ENCODE data around the gene CIBAR2.
A peak's percentile ranks its signal among the peaks of the same experiment; 100 is the strongest.

CIBAR2 gene

GRCh38 chr16:85112364-85112763 lies at the start of gene CIBAR2:
CIBAR2 (minus strand) TSS chr16:85112472; CDS start chr16:85112352, 120 bp downstream.
- TF ChIP-seq POLR2A (IDR thresholded peaks at IDR 0.05; ENCODE audit: low read length) (no peak), GATA1 (IDR thresholded peaks at IDR 0.05; ENCODE audit: low read depth, low read length) (no peak)

GRCh38 chr16:85159179-85159980 lies 47.1 kb upstream of the CIBAR2 start:
- TF ChIP-seq GATA1 (IDR thresholded peaks at IDR 0.05; ENCODE audit: low read depth, low read length) (no peak), POLR2A (IDR thresholded peaks at IDR 0.05; ENCODE audit: low read length) (no peak)
- DNase-seq: no peak

More at GRCh38 chr16:85112364-85112763, at the start of gene CIBAR2:
- no peak for DNase-seq

GRCh38 chr16:85158743-85159178 lies 46.5 kb upstream of the CIBAR2 start:
- no peak for DNase-seq
- TF ChIP-seq GATA1 (IDR thresholded peaks at IDR 0.05; ENCODE audit: low read depth, low read length) (no peak), POLR2A (IDR thresholded peaks at IDR 0.05; ENCODE audit: low read length) (no peak)

- DNase-seq: no peak
- TF ChIP-seq POLR2A (IDR thresholded peaks at IDR 0.05; ENCODE audit: low read length): no peak
- no peak for TF ChIP-seq GATA1 (IDR thresholded peaks at IDR 0.05; ENCODE audit: low read depth, low read length)
Observed at GRCh38 chr16:85157813-85158742, 45.8 kb upstream of the CIBAR2 start.

- TF ChIP-seq POLR2A (IDR thresholded peaks at IDR 0.05; ENCODE audit: low read length) (no peak), GATA1 (IDR thresholded peaks at IDR 0.05; ENCODE audit: low read depth, low read length) (no peak)
- no peak for DNase-seq
Observed at GRCh38 chr16:85157372-85157771, 45.1 kb upstream of the CIBAR2 start.

- TF ChIP-seq POLR2A (IDR thresholded peaks at IDR 0.05; ENCODE audit: low read length) (no peak), GATA1 (IDR thresholded peaks at IDR 0.05; ENCODE audit: low read depth, low read length) (no peak)
Observed at GRCh38 chr16:85156869-85157268, 44.6 kb upstream of the CIBAR2 start.

GRCh38 chr16:85156440-85156839 lies 44.2 kb upstream of the CIBAR2 start:
- TF ChIP-seq GATA1 (IDR thresholded peaks at IDR 0.05; ENCODE audit: low read depth, low read length) (no peak), POLR2A (IDR thresholded peaks at IDR 0.05; ENCODE audit: low read length) (no peak)

More at GRCh38 chr16:85156869-85157268, 44.6 kb upstream of the CIBAR2 start:
- DNase-seq: no peak

GRCh38 chr16:85153656-85154091 lies 41.4 kb upstream of the CIBAR2 start:
- DNase-seq: no peak
- TF ChIP-seq POLR2A (IDR thresholded peaks at IDR 0.05; ENCODE audit: low read length) (no peak), GATA1 (IDR thresholded peaks at IDR 0.05; ENCODE audit: low read depth, low read length) (no peak)

More at GRCh38 chr16:85156440-85156839, 44.2 kb upstream of the CIBAR2 start:
- DNase-seq: no peak

- DNase-seq: no peak
- TF ChIP-seq GATA1 (IDR thresholded peaks at IDR 0.05; ENCODE audit: low read depth, low read length): no peak
- TF ChIP-seq POLR2A (IDR thresholded peaks at IDR 0.05; ENCODE audit: low read length): no peak
Observed at GRCh38 chr16:85153046-85153445, 40.8 kb upstream of the CIBAR2 start.

- TF ChIP-seq GATA1 (IDR thresholded peaks at IDR 0.05; ENCODE audit: low read depth, low read length) (no peak), POLR2A (IDR thresholded peaks at IDR 0.05; ENCODE audit: low read length) (no peak)
- DNase-seq: no peak
Observed at GRCh38 chr16:85152414-85153030, 40.2 kb upstream of the CIBAR2 start.

- TF ChIP-seq GATA1 (IDR thresholded peaks at IDR 0.05; ENCODE audit: low read depth, low read length) (no peak), POLR2A (IDR thresholded peaks at IDR 0.05; ENCODE audit: low read length) (no peak)
- peak in 1 of 2 experiments; percentile 9 for DNase-seq
Observed at GRCh38 chr16:85151603-85152413, 39.5 kb upstream of the CIBAR2 start.

- TF ChIP-seq POLR2A (IDR thresholded peaks at IDR 0.05; ENCODE audit: low read length): no peak
- no peak for TF ChIP-seq GATA1 (IDR thresholded peaks at IDR 0.05; ENCODE audit: low read depth, low read length)
- DNase-seq: no peak
Observed at GRCh38 chr16:85151079-85151602, 38.9 kb upstream of the CIBAR2 start.

Data from erythroblast (primary cell).